T-cell (primary cell): Measurements from ENCODE around the gene PSMB3. TPM values are rescaled to one million over a fixed set of nuclear protein-coding genes. Genes with fewer than 3 reads are reported as not detected.
"Not testable (repeated sequence)": the region's sequence is repeated elsewhere in the genome, so short reads cannot be mapped to it uniquely, and the experiment has no call there.

Experiments
- ATAC-seq, 4 experiments: fragments of 200-7000 bp in 3 of 4; fragments of 150-1000 bp in 1 of 4; cut with Tn5 transposase; replicated peaks in 1 of 4; 1 replicate in 3 of 4; 2 replicates in 1 of 4; pipeline ENCODE4 v1.10.0; 2021; ENCODE audit warnings: moderate library complexity in 3 of 4, mild to moderate bottlenecking in 2 of 4, moderate number of reproducible peaks in 1 of 4
- CTCF ChIA-PET, 2 donors: fragments of 300-600 bp; sonication (Branson Sonifier 250); formaldehyde crosslinking; loops; one replicate each; lab custom pipeline; 2022; ENCODE audit warnings: antibody characterized with exemption in 2 of 2; lab: Charles Lee
- POLR2A ChIA-PET, 2 donors: fragments of 300-600 bp; sonication (Branson Sonifier 250); formaldehyde crosslinking; loops; one replicate each; lab custom pipeline; 2022; ENCODE audit warnings: antibody characterized with exemption in 2 of 2; lab: Charles Lee
- DNase-seq, 35 experiments: peaks; one replicate each; pipeline versions ENCODE4 v3.0.0 to v3.0.0-alpha.2; 2013 to 2023
- H3K27ac ChIP-seq: one replicate; pipeline ENCODE4 v1.5.1; 2013; ENCODE audit warnings: low read length
- H3K27me3 ChIP-seq, 2 experiments: replicated peaks in 1 of 2; 1 replicate in 1 of 2; 2 replicates in 1 of 2; pipeline versions ENCODE4 v1.6.1 to v1.7.0; 2013; ENCODE audit warnings: low read length in 1 of 2, mixed read lengths in 1 of 2; ENCODE audit not compliant: control insufficient read depth in 2 of 2, insufficient read depth in 2 of 2; ENCODE audit errors: extremely low read depth in 1 of 2
- H3K36me3 ChIP-seq, 2 donors: 1 replicate in 1 of 2; 2 replicates in 1 of 2; pipeline versions ENCODE4 v1.6.1 to v1.7.0; 2013; ENCODE audit warnings: low read length in 1 of 2; ENCODE audit not compliant: control insufficient read depth in 2 of 2, insufficient read depth in 1 of 2; ENCODE audit errors: extremely low read depth in 1 of 2
- H3K4me1 ChIP-seq, 2 experiments: 1 replicate in 1 of 2; 2 replicates in 1 of 2; pipeline versions ENCODE4 v1.6.1 to v1.7.0; 2013; ENCODE audit warnings: low read length in 2 of 2, mixed read lengths in 1 of 2; ENCODE audit not compliant: insufficient read depth in 2 of 2, control insufficient read depth in 1 of 2; ENCODE audit errors: extremely low read depth in 1 of 2
- H3K4me3 ChIP-seq, 2 donors: 1 replicate in 1 of 2; 2 replicates in 1 of 2; pipeline versions ENCODE4 v1.5.1 to v1.7.0; 2013; ENCODE audit warnings: mild to moderate bottlenecking in 2 of 2, low read length in 1 of 2, moderate library complexity in 1 of 2; ENCODE audit not compliant: control insufficient read depth in 1 of 2; ENCODE audit errors: extremely low read depth in 1 of 2
- H3K9me3 ChIP-seq: 2 replicates; pipeline ENCODE4 v1.7.0; 2013
- H3K27ac Mint-ChIP-seq, 2 donors: one replicate each; pipeline ENCODE4 v1.8.0; 2020 to 2021; ENCODE audit warnings: mild to moderate bottlenecking in 2 of 2, mixed read lengths in 2 of 2
- H3K27me3 Mint-ChIP-seq, 2 donors: one replicate each; pipeline ENCODE4 v1.8.0; 2021 to 2022; ENCODE audit warnings: mixed read lengths in 2 of 2
- H3K36me3 Mint-ChIP-seq: one replicate; pipeline ENCODE4 v1.8.0; 2021; ENCODE audit warnings: mixed read lengths
- H3K4me1 Mint-ChIP-seq, 3 donors: one replicate each; pipeline ENCODE4 v1.8.0; 2020 to 2022; ENCODE audit warnings: mixed read lengths in 3 of 3, mild to moderate bottlenecking in 1 of 3
- H3K4me3 Mint-ChIP-seq, 3 donors: one replicate each; pipeline ENCODE4 v1.8.0; 2020 to 2022; ENCODE audit warnings: mild to moderate bottlenecking in 3 of 3, mixed read lengths in 3 of 3, moderate library complexity in 3 of 3
- H3K9me3 Mint-ChIP-seq, 3 donors: one replicate each; pipeline ENCODE4 v1.8.0; 2020 to 2022; ENCODE audit warnings: mixed read lengths in 3 of 3
- WGBS: methylation state at CpG from one replicate; pipeline ENCODE4 v1.1.5; 2013; ENCODE audit warnings: missing lambda C conversion rate; ENCODE audit not compliant: insufficient coverage; 5-methylcytosine and 5-hydroxymethylcytosine counted together
- total RNA-seq, 35 experiments: library from RNA in 6 of 35; stranded (reverse) in 6 of 35; fragments of 120-200 nt in 1 of 35; gene quantifications; one replicate each; pipeline versions ENCODE4 v1.2.1 to v1.2.4 and lab custom pipeline; 2013 to 2026

Gene PSMB3
- total RNA-seq, 5 donors from 2014 or later (not counting 1 experiment from before 2014, with no cell fraction given) = 81.2 to 116 (median 104) TPM

DNA sequence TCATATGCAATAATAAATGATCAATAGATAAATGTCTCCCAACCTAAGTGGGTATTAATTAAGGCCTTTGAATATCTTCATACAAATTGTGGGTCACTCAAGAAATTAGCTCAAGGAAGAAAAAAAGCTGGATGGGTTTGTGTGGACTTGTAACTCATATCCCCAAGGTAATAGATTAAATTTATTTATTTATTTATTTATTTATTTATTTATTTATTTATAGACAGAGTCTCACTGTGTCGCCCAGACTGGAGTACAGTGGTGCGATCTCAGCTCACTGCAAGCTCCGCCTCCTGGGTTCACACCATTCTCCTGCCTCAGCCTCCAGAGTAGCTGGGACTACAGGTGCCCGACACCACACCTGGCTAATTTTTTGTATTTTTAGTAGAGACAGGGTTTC lies 35.5 kb downstream of the PSMB3 start:
- POLR2A ChIA-PET = not testable (repeated sequence)

DNA sequence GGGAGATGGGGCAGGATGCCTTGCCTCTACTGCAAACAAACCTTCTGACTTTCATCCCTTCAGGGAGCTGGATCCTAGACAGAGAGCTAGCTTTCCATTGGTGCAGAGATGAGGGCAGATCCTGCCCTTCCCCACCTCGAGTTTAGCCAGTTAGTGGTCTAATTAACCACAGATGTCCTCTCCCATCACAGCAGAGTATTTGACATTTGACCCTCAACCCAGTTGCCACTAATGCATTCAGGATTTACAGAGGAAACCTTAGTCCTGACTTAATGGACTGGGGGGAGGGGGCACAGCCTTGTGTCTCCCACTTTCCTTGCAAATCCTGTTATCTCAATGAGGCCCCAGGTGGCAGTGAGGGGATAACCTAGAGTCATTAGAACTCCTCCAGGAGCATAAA lies 36.6 kb downstream of the PSMB3 start:
- H3K4me1 ChIP-seq = no peaks in the 10 kb centered on the region
- CTCF ChIA-PET = interaction anchor here in 1 of 2 donors (0.6 kb wide), 1 partner anchor 386 kb away, joined by 3 read pairs; no protein-coding TSS in a partner anchor
- POLR2A ChIA-PET = interaction anchor here in 1 of 2 donors (0.7 kb wide), 1 partner anchor 19 kb away, joined by 4 read pairs; no protein-coding TSS in a partner anchor
- no peaks in the 10 kb centered on the region for H3K27me3 ChIP-seq
- Mint-ChIP-seq H3K4me3 (no peak overlapping the region), H3K36me3 (peaks cover 29% of the 10 kb centered on the region), H3K27ac (peak overlapping the region in 1 of 2 donors; percentile 11), H3K9me3 (no peaks in the 10 kb centered on the region), H3K27me3 (no peaks in the 10 kb centered on the region), H3K4me1 (peaks cover 20 to 28% (median 22%) of the 10 kb centered on the region in 3 donors)
- no peaks in the 10 kb centered on the region for H3K9me3 ChIP-seq
- DNase-seq (no peak), ATAC-seq (no peak)
- WGBS = no CpG with 5 or more reads among the region's 1 CpG
- H3K4me3 ChIP-seq = no peak overlapping the region
- peaks cover 9 to 42% of the 10 kb centered on the region in 2 donors for H3K36me3 ChIP-seq
- no peak overlapping the region for H3K27ac ChIP-seq

More for the DNA sequence above, 35.5 kb downstream of the PSMB3 start:
- DNase-seq, CTCF ChIA-PET, H3K9me3 Mint-ChIP-seq, H3K27me3 Mint-ChIP-seq, H3K27ac ChIP-seq, H3K4me3 Mint-ChIP-seq, H3K4me1 ChIP-seq, H3K27ac Mint-ChIP-seq, H3K27me3 ChIP-seq, ATAC-seq, H3K9me3 ChIP-seq, H3K4me3 ChIP-seq: not testable (repeated sequence)
- no CpG with 5 or more reads among the region's 4 CpGs for WGBS
- Mint-ChIP-seq H3K4me1 (peaks cover 15 to 23% (median 16%) of the 10 kb centered on the region in 3 donors), H3K36me3 (peaks cover 30% of the 10 kb centered on the region)
- peaks cover 9 to 46% of the 10 kb centered on the region in 2 donors for H3K36me3 ChIP-seq

DNA sequence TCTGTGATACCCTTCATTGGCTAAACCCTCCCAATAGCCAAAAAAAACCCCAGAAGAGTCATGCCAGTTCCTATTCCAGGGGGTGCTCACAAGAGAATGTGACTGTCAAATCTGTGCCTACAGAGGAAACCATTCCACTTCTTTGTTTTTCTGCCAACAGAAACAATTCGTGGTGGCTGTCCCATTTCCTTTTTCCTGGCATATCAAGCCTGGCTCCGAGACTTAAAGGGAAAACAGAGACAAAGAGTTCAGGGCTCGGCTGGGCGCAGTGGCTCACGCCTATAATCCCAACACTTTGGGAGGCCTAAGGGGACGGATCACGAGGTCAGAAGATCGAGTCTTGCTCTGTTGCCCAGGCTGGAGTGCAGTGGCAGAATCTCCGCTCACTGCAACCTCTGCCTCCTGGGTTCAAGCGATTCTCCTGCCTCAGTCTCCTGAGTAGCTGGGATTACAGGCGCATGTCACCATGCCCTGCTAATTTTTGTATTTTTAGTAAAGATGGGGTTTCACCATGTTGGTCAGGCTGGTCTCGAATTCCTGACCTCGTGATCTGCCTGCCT lies 37.7 kb downstream of the PSMB3 start:
- DNase-seq, H3K4me1 ChIP-seq, H3K27ac ChIP-seq, H3K9me3 ChIP-seq, H3K27me3 ChIP-seq, H3K9me3 Mint-ChIP-seq, H3K27ac Mint-ChIP-seq, H3K4me3 ChIP-seq, POLR2A ChIA-PET, ATAC-seq, H3K27me3 Mint-ChIP-seq, CTCF ChIA-PET, H3K4me3 Mint-ChIP-seq: not testable (repeated sequence)
- Mint-ChIP-seq H3K4me1 (peaks cover 28 to 31% (median 31%) of the 10 kb centered on the region in 3 donors), H3K36me3 (peaks cover 24% of the 10 kb centered on the region)
- peaks cover 5 to 32% of the 10 kb centered on the region in 2 donors for H3K36me3 ChIP-seq
- 93% methylated on average over 11 of the region's 13 CpGs for WGBS

DNA sequence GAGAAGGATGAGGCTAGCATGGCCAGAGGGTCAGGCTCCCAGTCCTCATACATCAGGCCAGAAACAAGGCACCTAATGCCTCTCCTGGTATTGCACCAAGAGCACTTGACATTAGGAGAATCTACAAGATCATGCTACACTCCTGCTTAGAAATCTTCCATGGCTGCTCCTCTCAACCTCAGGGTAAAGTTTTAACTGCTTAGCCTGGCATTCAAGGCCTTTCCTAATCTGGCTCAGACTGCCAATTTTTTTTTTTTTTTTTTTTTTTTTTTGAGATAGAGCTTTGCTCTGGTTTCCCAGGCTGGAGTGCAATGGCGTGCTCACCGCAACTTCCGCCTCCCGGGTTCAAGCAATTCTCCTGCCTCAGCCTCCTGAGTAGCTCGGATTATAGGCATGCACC lies 38.6 kb downstream of the PSMB3 start:
- ChIA-PET CTCF (interaction anchor here in 1 of 2 donors (0.6 kb wide), 1 partner anchor 77 kb away, joined by 6 read pairs; no protein-coding TSS in a partner anchor), POLR2A (interaction anchor here in 1 of 2 donors (0.6 kb wide), 1 partner anchor 29 kb away, joined by 7 read pairs; no protein-coding TSS in a partner anchor)
- Histone ChIP-seq H3K27me3 (no peaks in the 10 kb centered on the region), H3K36me3 (peaks cover 5 to 25% of the 10 kb centered on the region in 2 donors), H3K27ac (no peak overlapping the region), H3K9me3 (no peaks in the 10 kb centered on the region), H3K4me1 (peaks cover 0 to 4% of the 10 kb centered on the region in 2 experiments), H3K4me3 (no peak overlapping the region)
- no CpG with 5 or more reads among the region's 5 CpGs for WGBS
- ATAC-seq (no peak), DNase-seq (no peak)
- peaks cover 37 to 40% (median 39%) of the 10 kb centered on the region in 3 donors for H3K4me1 Mint-ChIP-seq
- no peak overlapping the region for H3K4me3 Mint-ChIP-seq
- no peaks in the 10 kb centered on the region for H3K9me3 Mint-ChIP-seq
- H3K27me3 Mint-ChIP-seq = no peaks in the 10 kb centered on the region
- peaks cover 15% of the 10 kb centered on the region for H3K36me3 Mint-ChIP-seq
- H3K27ac Mint-ChIP-seq = no peak overlapping the region

DNA sequence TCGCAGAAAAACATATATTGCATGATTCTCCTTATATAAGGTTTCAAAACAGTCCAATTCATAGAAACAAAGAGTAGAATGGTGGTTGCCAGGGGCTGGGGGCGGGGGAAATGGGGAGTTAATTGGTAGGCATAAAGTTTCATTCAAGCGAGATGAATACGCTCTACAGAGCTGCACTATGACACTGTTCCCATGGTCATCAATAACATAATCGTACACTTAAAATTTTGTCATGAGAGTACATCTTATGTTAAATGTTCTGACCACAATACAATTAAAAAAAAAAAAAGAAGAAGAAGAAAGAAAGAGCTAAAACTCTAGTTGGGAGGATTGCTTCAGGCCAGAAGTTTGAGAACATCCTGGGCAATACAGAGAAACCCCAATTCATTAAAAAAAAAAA lies 41.7 kb downstream of the PSMB3 start:
- Histone ChIP-seq H3K4me3 (no peak overlapping the region), H3K9me3 (no peaks in the 10 kb centered on the region), H3K4me1 (peaks cover 17 to 22% of the 10 kb centered on the region in 2 experiments), H3K36me3 (peaks cover 0 to 16% of the 10 kb centered on the region in 2 donors), H3K27me3 (no peaks in the 10 kb centered on the region), H3K27ac (no peak overlapping the region)
- Mint-ChIP-seq H3K27ac (no peak overlapping the region), H3K36me3 (peaks cover 14% of the 10 kb centered on the region), H3K4me1 (peaks cover 60% of the 10 kb centered on the region in 3 donors), H3K4me3 (no peak overlapping the region), H3K27me3 (no peaks in the 10 kb centered on the region), H3K9me3 (no peaks in the 10 kb centered on the region)
- no CpG with 5 or more reads among the region's 5 CpGs for WGBS
- ChIA-PET POLR2A (interaction anchor here (0.6 to 0.7 kb wide), 6 partner anchors 9 to 406 kb away, joined by 3 to 7 read pairs (median 4); partner anchors contain the start of gene RPL19 (in 1 of the 2)), CTCF (interaction anchor here (0.6 to 0.7 kb wide), 4 partner anchors 18 to 241 kb away, joined by 3 to 4 read pairs (median 3); no protein-coding TSS in a partner anchor)
- ATAC-seq = no peak
- DNase-seq = no peak

DNA sequence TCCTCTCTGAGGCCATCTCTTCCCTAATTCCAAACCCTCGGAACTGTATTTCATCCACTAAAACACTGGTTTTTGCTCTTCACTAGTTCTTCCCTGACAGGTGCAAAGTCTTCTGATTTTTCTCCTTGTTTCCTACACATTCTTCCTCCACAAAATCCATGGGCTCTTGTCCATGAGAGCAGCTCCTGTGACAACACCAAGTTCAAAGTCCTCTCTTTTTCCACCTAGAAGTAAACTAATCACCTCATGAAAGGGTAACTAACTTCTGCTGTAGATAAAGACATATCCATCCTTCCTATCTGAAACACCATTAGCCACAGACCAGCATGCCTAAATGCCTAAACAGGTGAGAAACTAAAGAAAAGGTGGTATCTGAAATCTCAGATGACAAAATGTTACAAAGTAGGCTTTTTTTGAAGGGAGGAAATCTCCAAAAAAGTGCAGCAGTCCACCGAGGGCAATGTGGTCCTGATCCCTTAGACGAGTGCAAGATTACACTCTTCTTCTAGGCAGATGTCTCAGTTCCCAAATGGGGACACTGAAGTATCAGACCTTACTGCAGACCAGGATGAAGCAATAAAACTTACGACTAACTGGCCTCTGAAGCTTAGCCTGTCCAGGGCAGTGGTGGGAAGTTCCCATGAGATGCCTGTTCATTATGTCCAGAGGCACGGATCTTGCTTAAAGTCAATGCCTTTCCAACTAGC lies 44.1 kb downstream of the PSMB3 start:
- Mint-ChIP-seq H3K4me3 (peak overlapping the region in 1 of 3 donors; percentile 95), H3K4me1 (peaks cover 55 to 61% (median 60%) of the 10 kb centered on the region in 3 donors), H3K36me3 (peaks cover 16% of the 10 kb centered on the region), H3K27me3 (no peaks in the 10 kb centered on the region), H3K9me3 (no peaks in the 10 kb centered on the region), H3K27ac (peak overlapping the region; percentile 91 to 94)
- Histone ChIP-seq H3K4me3 (no peak overlapping the region), H3K9me3 (no peaks in the 10 kb centered on the region), H3K36me3 (peaks cover 0 to 16% of the 10 kb centered on the region in 2 donors), H3K27me3 (no peaks in the 10 kb centered on the region), H3K4me1 (peaks cover 17 to 22% of the 10 kb centered on the region in 2 experiments), H3K27ac (no peak overlapping the region)
- POLR2A ChIA-PET = no interaction called here
- DNase-seq (no peak), ATAC-seq (no peak)
- CTCF ChIA-PET = no interaction called here
- WGBS = 100% methylated on average over 3 of the region's 5 CpGs
